Esophagus muscularis mucosa (tissue), 4 donors: ENCODE data around the gene ADAMTSL1.

Source experiments
- EP300 ChIP-seq: sonication (generic); formaldehyde crosslinking; IDR thresholded peaks from one replicate; pipeline ENCODE4 v1.6.1; 2017; ENCODE audit warnings: antibody characterized with exemption
- POLR2A ChIP-seq: fragments of 450-650 bp; IDR thresholded peaks from one replicate; pipeline ENCODE4 v1.6.1; 2017; ENCODE audit warnings: antibody characterized with exemption, moderate library complexity, mild to moderate bottlenecking, low read depth
- POLR2AphosphoS5 ChIP-seq, 2 donors: sonication (generic); formaldehyde crosslinking; IDR thresholded peaks; one replicate each; pipeline ENCODE4 v1.6.1; 2017; ENCODE audit warnings: antibody characterized with exemption in 2 of 2
- TF ChIP-seq, protein P1 (sequence below), 3 experiments: fragments of 200-600 bp in 2 of 3; fragments of 450-650 bp in 1 of 3; sonication (generic) in 2 of 3; IDR thresholded peaks; one replicate each; pipeline ENCODE4 v1.5.1; 2017 to 2019; ENCODE audit warnings: antibody characterized with exemption in 3 of 3, mild to moderate bottlenecking in 2 of 3, moderate library complexity in 1 of 3

DNA sequence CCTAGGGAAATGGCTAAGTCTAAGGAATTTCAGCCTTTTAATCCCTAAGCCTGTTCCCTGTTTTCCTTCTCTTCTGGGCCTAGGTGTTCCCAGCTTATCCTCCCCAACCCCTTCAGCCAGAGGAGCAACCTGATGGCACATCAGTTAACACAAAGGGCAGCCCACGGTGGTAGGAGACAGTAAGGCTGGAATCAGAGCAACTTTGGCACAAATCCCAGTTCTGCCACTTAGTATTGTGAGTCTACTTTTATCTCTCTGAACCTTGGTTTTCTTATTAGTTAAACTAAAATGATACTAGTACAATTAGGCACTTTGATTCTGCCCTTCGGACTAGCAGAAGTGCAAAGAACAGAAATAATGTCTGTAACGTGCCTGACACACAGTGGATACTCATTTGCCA is 312.2 kb downstream of the ADAMTSL1 start:
- TF ChIP-seq, protein P1, sequence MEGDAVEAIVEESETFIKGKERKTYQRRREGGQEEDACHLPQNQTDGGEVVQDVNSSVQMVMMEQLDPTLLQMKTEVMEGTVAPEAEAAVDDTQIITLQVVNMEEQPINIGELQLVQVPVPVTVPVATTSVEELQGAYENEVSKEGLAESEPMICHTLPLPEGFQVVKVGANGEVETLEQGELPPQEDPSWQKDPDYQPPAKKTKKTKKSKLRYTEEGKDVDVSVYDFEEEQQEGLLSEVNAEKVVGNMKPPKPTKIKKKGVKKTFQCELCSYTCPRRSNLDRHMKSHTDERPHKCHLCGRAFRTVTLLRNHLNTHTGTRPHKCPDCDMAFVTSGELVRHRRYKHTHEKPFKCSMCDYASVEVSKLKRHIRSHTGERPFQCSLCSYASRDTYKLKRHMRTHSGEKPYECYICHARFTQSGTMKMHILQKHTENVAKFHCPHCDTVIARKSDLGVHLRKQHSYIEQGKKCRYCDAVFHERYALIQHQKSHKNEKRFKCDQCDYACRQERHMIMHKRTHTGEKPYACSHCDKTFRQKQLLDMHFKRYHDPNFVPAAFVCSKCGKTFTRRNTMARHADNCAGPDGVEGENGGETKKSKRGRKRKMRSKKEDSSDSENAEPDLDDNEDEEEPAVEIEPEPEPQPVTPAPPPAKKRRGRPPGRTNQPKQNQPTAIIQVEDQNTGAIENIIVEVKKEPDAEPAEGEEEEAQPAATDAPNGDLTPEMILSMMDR (IDR thresholded peaks at IDR 0.05) = no peak
- no peak for TF ChIP-seq POLR2A
- no peak for TF ChIP-seq POLR2AphosphoS5 (IDR thresholded peaks at IDR 0.05)
- no peak for TF ChIP-seq EP300
